ENCODE measurements around the gene HS2ST1.

HS2ST1 gene

DNA sequence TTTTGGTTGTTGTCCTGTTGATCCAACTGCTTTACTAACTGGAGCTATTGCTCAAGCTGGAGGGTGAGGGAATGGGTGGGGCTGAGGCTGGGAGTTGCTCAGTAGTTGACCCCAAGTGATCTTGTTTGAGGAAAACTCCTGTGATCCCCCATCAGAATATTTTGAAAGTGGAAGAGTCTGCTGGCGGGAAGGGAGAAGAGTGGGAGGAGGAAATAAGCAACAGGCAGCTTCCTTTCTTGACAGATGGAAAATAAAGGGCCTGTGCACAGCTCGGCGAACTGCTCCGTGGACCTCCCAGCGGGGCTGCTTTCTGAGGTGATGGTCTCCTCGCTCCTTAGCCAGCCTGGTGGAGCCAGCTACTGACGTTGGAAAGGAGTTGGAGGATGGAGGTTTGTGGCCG, 215.2 kb downstream of the HS2ST1 start:
- Histone ChIP-seq H3K4me1 (ENCODE audit: control insufficient read depth, insufficient read depth, low read length) (peaks cover 51% of the 10 kb centered on the region), H3K27me3 (replicated peaks; ENCODE audit: control insufficient read depth, insufficient read depth, low read length) (no peaks in the 10 kb centered on the region), H3K9me3 (ENCODE audit: control insufficient read depth, low read length) (no peaks in the 10 kb centered on the region), H3K36me3 (ENCODE audit: control insufficient read depth, insufficient read depth, low read length, severe bottlenecking) (no peaks in the 10 kb centered on the region), H3K9ac (ENCODE audit: low read length) (peak overlapping the region; percentile 85), H3K4me3 (ENCODE audit: low read length) (peak overlapping the region; percentile 78)
- peak; percentile 16 for DNase-seq (ENCODE audit: low read depth)

DNA sequence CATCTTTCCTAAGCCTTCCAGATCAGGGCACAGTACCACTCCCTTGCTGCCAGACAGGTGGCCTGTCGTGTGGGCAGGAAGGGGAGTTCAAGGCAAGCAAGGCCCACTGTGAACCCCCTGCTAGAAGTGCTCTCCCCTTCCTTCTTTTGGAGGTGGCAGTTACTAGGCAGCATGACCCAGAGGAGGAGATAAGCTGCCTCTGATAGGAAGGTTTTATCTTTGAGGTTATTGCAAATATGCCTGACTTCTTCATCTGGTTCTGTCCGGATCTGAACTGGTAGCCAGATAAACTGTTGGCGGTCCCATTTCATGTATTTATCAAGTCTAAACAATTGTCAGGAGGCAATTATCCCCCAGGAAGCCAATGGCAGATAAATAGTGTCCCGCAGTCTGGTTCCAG, 216.0 kb downstream of the HS2ST1 start:
- no peaks in the 10 kb centered on the region for H3K9me3 ChIP-seq (ENCODE audit: control insufficient read depth, low read length)
- H3K9ac ChIP-seq (ENCODE audit: low read length): peak overlapping the region; percentile 85
- no peaks in the 10 kb centered on the region for H3K27me3 ChIP-seq (replicated peaks; ENCODE audit: control insufficient read depth, insufficient read depth, low read length)
- H3K4me1 ChIP-seq (ENCODE audit: control insufficient read depth, insufficient read depth, low read length): peaks cover 60% of the 10 kb centered on the region
- H3K36me3 ChIP-seq (ENCODE audit: control insufficient read depth, insufficient read depth, low read length, severe bottlenecking): no peaks in the 10 kb centered on the region
- peak overlapping the region; percentile 78 for H3K4me3 ChIP-seq (ENCODE audit: low read length)
- no peak for DNase-seq (ENCODE audit: low read depth)

DNA sequence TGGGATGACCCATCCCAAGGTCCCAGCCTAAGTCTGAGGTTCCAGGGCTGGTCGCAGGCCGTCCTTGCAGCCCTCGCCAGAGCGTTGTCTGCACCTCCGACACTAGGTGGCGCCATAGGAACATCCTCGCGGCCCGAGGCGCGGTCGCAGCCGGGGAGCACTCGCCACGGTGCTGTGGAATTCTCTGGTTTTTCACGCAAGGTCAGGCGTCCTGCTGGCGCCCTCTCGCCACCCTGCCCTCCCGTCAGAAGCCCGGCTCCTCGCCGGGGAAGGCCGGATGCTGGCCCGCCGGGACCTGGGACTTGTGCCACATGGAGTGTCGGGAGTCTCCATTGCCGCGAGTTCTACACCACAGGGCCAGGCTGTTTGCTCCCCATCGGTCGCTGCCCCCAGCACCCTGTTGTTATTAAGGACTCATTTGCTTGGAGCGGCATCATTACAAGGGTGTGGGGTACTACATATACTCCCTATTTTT, 217.4 kb downstream of the HS2ST1 start:
- Histone ChIP-seq H3K9ac (ENCODE audit: low read length) (peak overlapping the region; percentile 85), H3K9me3 (ENCODE audit: control insufficient read depth, low read length) (no peaks in the 10 kb centered on the region), H3K36me3 (ENCODE audit: control insufficient read depth, insufficient read depth, low read length, severe bottlenecking) (no peaks in the 10 kb centered on the region), H3K27me3 (replicated peaks; ENCODE audit: control insufficient read depth, insufficient read depth, low read length) (no peaks in the 10 kb centered on the region), H3K4me3 (ENCODE audit: low read length) (peak overlapping the region; percentile 78), H3K4me1 (ENCODE audit: control insufficient read depth, insufficient read depth, low read length) (peaks cover 73% of the 10 kb centered on the region)
- peak; percentile 93 for DNase-seq (ENCODE audit: low read depth)

DNA sequence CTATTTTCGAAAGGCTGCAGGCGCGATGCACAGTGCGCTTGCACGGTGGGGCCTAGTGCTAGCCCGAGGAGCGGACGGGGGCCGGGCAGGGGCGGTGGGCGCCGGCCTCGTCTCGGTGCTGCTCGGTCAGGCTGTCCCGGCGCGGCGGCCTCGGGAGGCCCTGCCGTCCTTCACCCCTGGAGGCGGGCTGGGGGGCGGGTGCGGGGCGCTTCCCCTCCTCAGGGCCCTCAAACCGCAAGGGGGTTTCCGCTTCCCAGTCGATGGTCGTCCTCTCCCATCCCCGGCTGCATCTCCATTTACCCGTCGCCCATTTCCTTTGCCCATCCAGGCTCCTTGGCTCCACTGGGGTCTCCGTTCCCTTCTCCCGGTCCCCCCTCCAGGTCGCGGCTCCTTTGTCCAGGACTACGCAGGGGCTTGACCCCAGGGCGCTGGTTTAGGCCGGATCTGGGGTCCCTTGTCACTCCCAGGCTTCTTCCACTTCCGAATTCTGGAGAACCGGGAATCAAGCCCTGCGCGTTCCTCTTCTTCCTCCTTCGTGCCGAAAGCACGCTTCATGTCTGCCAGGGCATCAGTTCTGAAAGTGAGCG, 217.9 kb downstream of the HS2ST1 start:
- no peaks in the 10 kb centered on the region for H3K27me3 ChIP-seq (replicated peaks; ENCODE audit: control insufficient read depth, insufficient read depth, low read length)
- peak overlapping the region; percentile 78 for H3K4me3 ChIP-seq (ENCODE audit: low read length)
- H3K9ac ChIP-seq (ENCODE audit: low read length): peak overlapping the region; percentile 85
- H3K9me3 ChIP-seq (ENCODE audit: control insufficient read depth, low read length): no peaks in the 10 kb centered on the region
- DNase-seq (ENCODE audit: low read depth): no peak
- peaks cover 78% of the 10 kb centered on the region for H3K4me1 ChIP-seq (ENCODE audit: control insufficient read depth, insufficient read depth, low read length)
- no peaks in the 10 kb centered on the region for H3K36me3 ChIP-seq (ENCODE audit: control insufficient read depth, insufficient read depth, low read length, severe bottlenecking)

DNA sequence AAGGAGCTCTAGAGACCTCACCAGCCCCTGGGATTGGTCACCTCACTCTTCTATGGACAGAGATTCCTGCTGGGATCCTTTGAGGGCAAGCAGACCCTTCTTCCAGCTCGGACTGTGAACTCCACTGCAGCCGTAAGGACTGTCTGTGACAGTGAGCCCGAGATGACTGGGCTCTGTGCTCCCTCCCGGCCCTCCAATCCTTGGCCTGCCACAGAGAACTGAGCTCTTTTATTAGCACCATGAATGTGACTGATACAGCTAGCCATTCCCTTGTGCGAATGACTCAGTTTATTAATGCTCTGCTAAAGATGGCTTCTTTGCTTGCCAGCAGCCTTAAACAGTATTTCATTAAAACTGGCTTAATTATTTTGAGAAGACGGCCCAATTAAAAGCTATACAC, 219.6 kb downstream of the HS2ST1 start:
- DNase-seq (ENCODE audit: low read depth): no peak
- H3K27me3 ChIP-seq (replicated peaks; ENCODE audit: control insufficient read depth, insufficient read depth, low read length): no peaks in the 10 kb centered on the region

DNA sequence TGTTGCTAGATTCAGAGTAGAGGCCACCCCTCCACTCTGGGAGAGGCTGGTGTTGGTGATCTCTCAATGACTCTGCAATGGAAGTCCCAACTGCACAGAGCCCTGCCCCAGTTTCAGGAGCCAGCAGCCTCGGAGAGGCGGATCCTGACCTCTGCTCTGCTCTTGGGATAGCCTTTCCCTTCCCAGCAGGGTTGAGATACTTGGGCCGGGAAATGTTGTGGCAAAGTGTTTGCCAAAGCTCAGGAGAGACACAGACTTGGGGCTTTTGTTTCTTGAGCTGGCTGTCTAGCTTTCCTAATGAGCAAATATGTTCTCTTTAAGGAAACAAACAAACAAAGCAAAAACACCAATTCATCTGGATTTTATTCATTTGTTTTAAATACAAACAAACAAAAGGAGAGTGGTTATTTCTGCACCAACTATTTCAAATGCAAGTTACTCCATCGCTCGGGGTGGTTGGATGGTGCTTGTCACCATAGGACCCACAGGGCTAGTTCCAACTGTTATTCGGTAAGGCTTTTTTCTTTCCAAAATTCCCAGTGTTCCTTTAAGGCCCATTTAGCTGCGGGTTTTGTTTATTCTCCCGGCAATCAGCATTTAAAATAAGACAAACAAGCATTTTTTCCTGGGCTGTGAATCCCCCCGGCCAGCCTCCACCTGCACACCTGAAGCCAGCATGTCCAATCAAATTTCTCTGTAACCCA, 220.3 kb downstream of the HS2ST1 start:
- no peak for DNase-seq (ENCODE audit: low read depth)
- Histone ChIP-seq H3K27me3 (replicated peaks; ENCODE audit: control insufficient read depth, insufficient read depth, low read length) (no peaks in the 10 kb centered on the region), H3K4me1 (ENCODE audit: control insufficient read depth, insufficient read depth, low read length) (peaks cover 69% of the 10 kb centered on the region), H3K4me3 (ENCODE audit: low read length) (peak overlapping the region; percentile 44), H3K9me3 (ENCODE audit: control insufficient read depth, low read length) (no peaks in the 10 kb centered on the region), H3K9ac (ENCODE audit: low read length) (peak overlapping the region; percentile 78), H3K36me3 (ENCODE audit: control insufficient read depth, insufficient read depth, low read length, severe bottlenecking) (no peaks in the 10 kb centered on the region)

More for the DNA sequence above, 219.6 kb downstream of the HS2ST1 start:
- Histone ChIP-seq H3K9ac (ENCODE audit: low read length) (peak overlapping the region; percentile 73), H3K4me1 (ENCODE audit: control insufficient read depth, insufficient read depth, low read length) (peaks cover 74% of the 10 kb centered on the region), H3K9me3 (ENCODE audit: control insufficient read depth, low read length) (no peaks in the 10 kb centered on the region), H3K4me3 (ENCODE audit: low read length) (peak overlapping the region; percentile 42), H3K36me3 (ENCODE audit: control insufficient read depth, insufficient read depth, low read length, severe bottlenecking) (no peaks in the 10 kb centered on the region)

DNA sequence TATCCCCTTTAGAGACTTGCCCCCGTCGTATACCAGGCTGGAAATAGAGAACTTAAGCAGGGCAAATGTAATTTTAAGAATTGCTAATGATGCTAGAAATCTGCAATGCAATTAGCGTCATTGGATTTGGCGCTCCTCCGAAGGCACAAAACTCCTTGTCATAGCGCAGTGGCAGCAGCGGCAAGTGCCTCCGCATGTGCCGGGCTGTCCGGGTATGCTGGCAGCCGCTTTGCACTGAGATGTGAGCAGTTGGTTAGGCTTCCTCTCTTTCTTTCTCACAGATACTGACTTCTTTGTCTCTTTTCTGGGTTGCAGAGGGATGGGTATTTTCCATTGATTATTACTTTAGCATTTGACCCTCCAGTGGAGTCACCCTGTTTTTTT, 220.9 kb downstream of the HS2ST1 start:
- no peak for DNase-seq (ENCODE audit: low read depth)
- Histone ChIP-seq H3K9ac (ENCODE audit: low read length) (peak overlapping the region; percentile 78), H3K4me1 (ENCODE audit: control insufficient read depth, insufficient read depth, low read length) (peaks cover 63% of the 10 kb centered on the region), H3K27me3 (replicated peaks; ENCODE audit: control insufficient read depth, insufficient read depth, low read length) (no peaks in the 10 kb centered on the region), H3K4me3 (ENCODE audit: low read length) (peak overlapping the region; percentile 44), H3K36me3 (ENCODE audit: control insufficient read depth, insufficient read depth, low read length, severe bottlenecking) (no peaks in the 10 kb centered on the region), H3K9me3 (ENCODE audit: control insufficient read depth, low read length) (no peaks in the 10 kb centered on the region)

DNA sequence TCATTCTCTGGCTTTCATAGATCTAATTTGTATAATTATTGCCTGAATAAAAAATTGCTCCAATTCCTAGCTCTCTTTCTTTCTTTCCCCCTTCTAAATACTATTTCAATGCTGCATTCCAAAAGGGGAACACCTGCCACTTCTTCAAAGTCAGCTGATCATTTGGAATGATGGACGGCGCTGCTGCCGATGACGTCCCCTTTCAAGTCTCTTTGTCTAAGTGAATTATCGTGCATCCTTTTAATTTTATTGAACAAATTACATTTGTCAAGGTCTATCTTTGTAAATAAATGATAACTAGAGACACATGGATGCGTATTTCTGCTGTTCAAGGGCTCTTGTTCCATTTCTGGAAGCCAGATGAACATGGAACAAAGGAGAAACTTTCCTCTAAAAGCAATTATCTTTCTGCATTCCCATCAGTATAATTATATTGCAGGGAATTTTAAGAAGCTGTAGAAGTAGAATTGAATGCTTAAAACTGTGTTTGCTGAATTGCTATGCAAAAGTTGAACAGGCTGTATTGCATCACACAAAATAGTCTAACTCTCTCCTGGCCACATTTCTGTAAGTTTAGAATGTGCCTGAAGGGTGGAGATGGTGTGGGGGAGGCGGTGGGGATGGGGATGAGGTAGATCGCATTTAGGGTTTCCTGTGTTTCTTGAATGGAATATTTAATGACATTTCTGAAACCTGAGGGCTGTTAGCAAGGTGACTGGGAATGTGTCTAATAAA, 222.3 kb downstream of the HS2ST1 start:
- Histone ChIP-seq H3K27me3 (replicated peaks; ENCODE audit: control insufficient read depth, insufficient read depth, low read length) (no peaks in the 10 kb centered on the region), H3K4me3 (ENCODE audit: low read length) (no peak overlapping the region), H3K4me1 (ENCODE audit: control insufficient read depth, insufficient read depth, low read length) (peaks cover 50% of the 10 kb centered on the region), H3K36me3 (ENCODE audit: control insufficient read depth, insufficient read depth, low read length, severe bottlenecking) (no peaks in the 10 kb centered on the region), H3K9ac (ENCODE audit: low read length) (no peak overlapping the region), H3K9me3 (ENCODE audit: control insufficient read depth, low read length) (no peaks in the 10 kb centered on the region)
- peak; percentile 31 for DNase-seq (ENCODE audit: low read depth)

DNA sequence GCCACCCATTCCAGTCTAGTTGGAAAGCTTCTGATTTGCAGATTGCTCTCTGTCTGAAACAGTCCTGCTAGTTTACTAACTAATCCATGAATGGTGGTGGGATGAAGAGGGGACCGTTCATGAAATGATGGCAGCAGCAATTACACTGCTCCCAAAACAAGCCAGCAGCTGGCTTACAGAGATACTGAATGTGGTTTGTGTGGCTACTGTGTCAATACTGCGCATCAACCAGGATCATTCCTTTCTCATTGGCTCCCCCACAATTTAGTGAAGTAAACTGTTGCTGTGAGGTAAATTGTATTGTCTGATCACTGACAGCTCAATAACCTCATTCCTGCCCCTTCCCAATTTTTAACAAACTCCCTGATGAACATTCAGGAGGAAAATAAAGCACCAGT, 222.9 kb downstream of the HS2ST1 start:
- Histone ChIP-seq H3K36me3 (ENCODE audit: control insufficient read depth, insufficient read depth, low read length, severe bottlenecking) (no peaks in the 10 kb centered on the region), H3K4me1 (ENCODE audit: control insufficient read depth, insufficient read depth, low read length) (peaks cover 49% of the 10 kb centered on the region), H3K9me3 (ENCODE audit: control insufficient read depth, low read length) (no peaks in the 10 kb centered on the region), H3K4me3 (ENCODE audit: low read length) (no peak overlapping the region), H3K9ac (ENCODE audit: low read length) (no peak overlapping the region), H3K27me3 (replicated peaks; ENCODE audit: control insufficient read depth, insufficient read depth, low read length) (no peaks in the 10 kb centered on the region)
- DNase-seq (ENCODE audit: low read depth): no peak

DNA sequence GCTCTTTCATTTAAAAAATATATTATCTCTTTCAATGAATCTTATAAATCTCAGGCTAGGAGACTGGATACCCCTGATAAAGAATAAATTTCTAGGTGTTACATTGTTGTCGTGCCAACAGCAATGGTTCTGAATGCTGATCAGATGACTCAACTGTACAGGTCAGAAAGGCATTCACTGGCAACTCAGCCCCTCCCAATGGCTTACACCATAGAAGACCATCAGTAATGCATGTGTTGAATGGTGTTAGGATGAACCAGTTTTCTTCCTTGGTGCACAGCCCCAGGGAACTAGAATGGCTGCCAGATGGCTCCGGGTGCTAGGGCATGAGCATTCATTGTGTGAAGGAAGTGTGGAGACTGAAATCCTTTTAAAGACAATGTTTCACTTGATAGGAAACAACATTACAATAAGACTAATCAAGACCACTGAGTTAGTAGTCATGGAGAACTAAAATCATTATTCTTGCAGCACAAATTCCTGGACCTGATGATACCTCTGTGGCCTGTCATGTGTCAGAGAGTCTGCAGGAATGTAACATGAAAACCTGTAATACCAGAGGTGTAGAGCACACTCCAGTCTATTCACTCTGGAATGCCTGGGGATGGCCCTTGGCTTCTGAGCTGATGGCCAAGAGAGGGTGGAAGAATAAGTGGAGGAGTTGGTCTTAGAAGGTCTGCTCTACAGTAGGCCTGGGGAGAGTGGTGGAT, 226.6 kb downstream of the HS2ST1 start:
- Histone ChIP-seq H3K4me3 (ENCODE audit: low read length) (no peak overlapping the region), H3K9me3 (ENCODE audit: control insufficient read depth, low read length) (no peaks in the 10 kb centered on the region), H3K9ac (ENCODE audit: low read length) (no peak overlapping the region), H3K27me3 (replicated peaks; ENCODE audit: control insufficient read depth, insufficient read depth, low read length) (no peaks in the 10 kb centered on the region), H3K36me3 (ENCODE audit: control insufficient read depth, insufficient read depth, low read length, severe bottlenecking) (no peaks in the 10 kb centered on the region), H3K4me1 (ENCODE audit: control insufficient read depth, insufficient read depth, low read length) (peaks cover 14% of the 10 kb centered on the region)
- DNase-seq (ENCODE audit: low read depth): no peak

DNA sequence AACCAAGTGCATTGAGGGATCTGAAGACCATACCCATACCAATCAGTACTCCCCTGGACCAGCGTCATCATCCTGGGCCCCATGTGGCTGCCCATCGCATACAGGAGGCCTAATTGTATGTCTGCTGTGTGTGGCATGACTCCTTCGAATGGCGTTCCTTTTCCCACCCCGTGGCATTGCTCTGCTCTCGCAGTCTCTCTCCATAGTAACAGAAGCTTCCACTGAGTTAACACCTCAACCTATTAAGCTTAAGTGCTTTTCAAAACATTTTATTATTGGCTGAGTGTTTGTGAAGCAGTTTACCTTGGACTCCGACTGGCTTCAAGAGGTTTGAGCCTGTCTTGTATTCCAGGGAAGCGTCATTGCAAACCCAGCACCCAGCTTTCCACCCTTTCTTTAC, 227.1 kb downstream of the HS2ST1 start:
- Histone ChIP-seq H3K36me3 (ENCODE audit: control insufficient read depth, insufficient read depth, low read length, severe bottlenecking) (no peaks in the 10 kb centered on the region), H3K27me3 (replicated peaks; ENCODE audit: control insufficient read depth, insufficient read depth, low read length) (no peaks in the 10 kb centered on the region), H3K4me3 (ENCODE audit: low read length) (no peak overlapping the region), H3K9ac (ENCODE audit: low read length) (no peak overlapping the region), H3K9me3 (ENCODE audit: control insufficient read depth, low read length) (no peaks in the 10 kb centered on the region), H3K4me1 (ENCODE audit: control insufficient read depth, insufficient read depth, low read length) (peaks cover 9% of the 10 kb centered on the region)
- DNase-seq (ENCODE audit: low read depth): no peak

Data from adipocyte (in vitro differentiated cells).